Mammary epithelial cell (primary cell): ENCODE results near the gene SMARCAL1.

ENCODE experiments used
- CTCF ChIP-seq, 2 donors: IDR thresholded peaks in 1 of 2; conservative IDR thresholded peaks in 1 of 2; 2 replicates each; pipeline ENCODE4 v1.5.1; 2011 to 2012; ENCODE audit warnings: inconsistent platforms in 2 of 2, low read length in 2 of 2, mild to moderate bottlenecking in 2 of 2, control low read depth in 1 of 2, low read depth in 1 of 2; ENCODE audit not compliant: insufficient read depth in 1 of 2; ENCODE audit errors: extremely low read depth in 1 of 2
- EZH2 ChIP-seq: IDR thresholded peaks from 2 replicates; pipeline ENCODE4 v1.6.1; 2012; ENCODE audit warnings: low read length, inconsistent platforms, borderline replicate concordance

DNA sequence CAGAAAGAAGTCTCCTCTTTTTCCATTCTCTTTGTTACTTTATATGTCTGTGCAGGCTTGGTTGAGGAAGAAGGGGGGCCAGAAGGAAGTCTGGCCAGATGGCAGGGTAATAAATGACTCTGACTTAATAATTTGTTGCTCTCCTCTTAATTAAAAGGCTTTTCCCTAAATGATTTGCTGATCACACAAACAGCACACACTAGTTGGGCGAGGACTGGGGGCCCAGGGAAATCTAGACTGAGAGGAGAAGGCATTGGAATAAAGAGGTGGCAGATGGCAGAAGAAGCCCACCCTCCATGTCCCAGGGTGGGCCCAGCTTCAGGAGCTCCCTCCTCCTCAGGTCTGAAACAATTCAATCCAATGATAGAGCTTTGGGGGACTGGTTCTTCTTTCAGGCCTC is 12.7 kb upstream of the SMARCAL1 start:
- TF ChIP-seq CTCF (conservative IDR thresholded peaks at IDR 0.05 in 1 of 2, IDR thresholded peaks at IDR 0.05 in 1 of 2; ENCODE audit: extremely low read depth in 1 of 2, insufficient read depth in 1 of 2, low read depth in 1 of 2, low read length in 2 of 2): no peak
- TF ChIP-seq EZH2: no peak
